Smooth muscle cell (in vitro differentiated cells): ENCODE measurements around the gene NACA2. TPM values are rescaled to one million over a fixed set of nuclear protein-coding genes. Genes with fewer than 3 reads are reported as not detected.

Source experiments
- DNase-seq: peaks from one replicate; lab custom pipeline; 2025; ENCODE audit not compliant: unreplicated experiment; lab: John Stamatoyannopoulos, UW
- H2AFZ ChIP-seq: fragments of 200-600 bp; sonication (generic); 2 replicates; pipeline ENCODE4 v1.6.0; 2016; ENCODE audit warnings: antibody characterized with exemption, low read depth, mild to moderate bottlenecking
- H3F3A ChIP-seq: fragments of 200-600 bp; sonication (generic); 2 replicates; pipeline ENCODE4 v1.6.0; 2017; ENCODE audit warnings: antibody characterized with exemption, low read depth
- H3K27ac ChIP-seq: fragments of 200-600 bp; sonication (generic); 2 replicates; pipeline ENCODE4 v1.5.1; 2016; ENCODE audit warnings: low read depth, mild to moderate bottlenecking
- H3K27me3 ChIP-seq: fragments of 200-600 bp; sonication (generic); 2 replicates; pipeline ENCODE4 v1.6.1; 2016; ENCODE audit warnings: low read depth, mild to moderate bottlenecking
- H3K36me3 ChIP-seq: fragments of 200-600 bp; sonication (generic); 2 replicates; pipeline ENCODE4 v1.5.1; 2016; ENCODE audit warnings: low read depth
- H3K4me1 ChIP-seq: fragments of 200-600 bp; sonication (generic); 2 replicates; pipeline ENCODE4 v1.5.1; 2016; ENCODE audit warnings: low read depth
- H3K4me2 ChIP-seq: fragments of 200-600 bp; sonication (generic); 2 replicates; pipeline ENCODE4 v1.6.0; 2016; ENCODE audit warnings: mild to moderate bottlenecking
- H3K4me3 ChIP-seq: fragments of 200-600 bp; sonication (generic); 2 replicates; pipeline ENCODE4 v1.5.1; 2016; ENCODE audit warnings: mild to moderate bottlenecking
- H3K79me2 ChIP-seq: fragments of 200-600 bp; sonication (generic); 2 replicates; pipeline ENCODE4 v1.6.0; 2016; ENCODE audit warnings: low read depth, mild to moderate bottlenecking
- H3K9ac ChIP-seq: fragments of 200-600 bp; sonication (generic); 2 replicates; pipeline ENCODE4 v1.6.0; 2016; ENCODE audit warnings: low read depth
- H3K9me3 ChIP-seq: fragments of 200-600 bp; sonication (generic); replicated peaks from 2 replicates; pipeline ENCODE4 v1.5.1; 2016; ENCODE audit warnings: low read depth
- H4K20me1 ChIP-seq: fragments of 200-600 bp; sonication (generic); 2 replicates; pipeline ENCODE4 v1.6.0; 2016; ENCODE audit warnings: low read depth
- WGBS: methylation state at CpG from one replicate; pipeline ENCODE4 v1.1.7; 2016; ENCODE audit warnings: low lambda C conversion rate; 5-methylcytosine and 5-hydroxymethylcytosine counted together
- polyA plus RNA-seq: library from polyadenylated mRNA; unstranded; fragments of >200 nt; fragmentation: Nextera tagmentation; extraction: Ambion mirVana; gene quantifications from 2 replicates; pipeline ENCODE4 v1.2.1, GENCODE V29; 2016
- total RNA-seq: library from RNA; depleted of rRNA; stranded (reverse); fragments of >200 nt; gene quantifications from 2 replicates; pipeline ENCODE4 v1.2.3, GENCODE V29; 2014
- TF ChIP-seq, protein P1 (sequence below): fragments of 200-600 bp; sonication (generic); IDR thresholded peaks from 2 replicates; pipeline ENCODE4 v1.5.1; 2017; ENCODE audit warnings: borderline replicate concordance, mild to moderate bottlenecking, antibody characterized with exemption; ENCODE audit not compliant: insufficient read depth, poor library complexity, severe bottlenecking

NACA2 gene
- total RNA-seq (not detected in 2 replicates), polyA plus RNA-seq (not detected in 2 replicates)

DNA sequence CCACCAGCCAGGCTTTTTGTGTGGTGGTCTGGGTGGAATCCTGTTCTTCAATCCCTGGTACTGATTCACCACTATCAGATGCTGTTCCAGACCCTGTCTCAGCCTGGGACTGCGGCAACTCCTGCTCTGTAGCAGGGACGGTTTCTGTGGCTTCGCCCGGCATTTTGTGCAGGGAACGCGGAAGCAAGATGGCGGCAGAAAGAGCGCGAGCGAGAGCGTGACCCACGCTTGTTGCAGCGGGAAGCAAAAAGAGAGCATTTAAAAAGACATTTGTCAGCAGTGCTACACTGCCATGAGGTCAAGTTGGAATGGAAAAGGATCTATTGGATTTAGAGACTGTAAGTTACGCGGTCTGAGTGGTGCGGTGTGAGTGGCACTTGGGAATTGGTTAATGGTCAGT lies at the start of gene NACA2:
Gene NACA2 (minus strand): TSS at position 202 of the 400 bp plus-strand sequence. CDS start 39 bp downstream, at position 163.
- Histone ChIP-seq H3K27me3 (peaks cover 7% of the 10 kb centered on the region), H3K27ac (no peak within 1 kb of the TSS), H3K36me3 (no peaks in the 10 kb centered on the region), H2AFZ (no peak within 1 kb of the TSS), H3K9ac (no peak within 1 kb of the TSS), H3F3A (no peaks in the 10 kb centered on the region), H4K20me1 (no peaks in the 10 kb centered on the region), H3K79me2 (no peaks in the 10 kb centered on the region), H3K4me1 (no peaks in the 10 kb centered on the region), H3K4me2 (no peak within 1 kb of the TSS), H3K9me3 (no peaks in the 10 kb centered on the region), H3K4me3 (no peak within 1 kb of the TSS)
- no peak for DNase-seq
- TF ChIP-seq, protein P1, sequence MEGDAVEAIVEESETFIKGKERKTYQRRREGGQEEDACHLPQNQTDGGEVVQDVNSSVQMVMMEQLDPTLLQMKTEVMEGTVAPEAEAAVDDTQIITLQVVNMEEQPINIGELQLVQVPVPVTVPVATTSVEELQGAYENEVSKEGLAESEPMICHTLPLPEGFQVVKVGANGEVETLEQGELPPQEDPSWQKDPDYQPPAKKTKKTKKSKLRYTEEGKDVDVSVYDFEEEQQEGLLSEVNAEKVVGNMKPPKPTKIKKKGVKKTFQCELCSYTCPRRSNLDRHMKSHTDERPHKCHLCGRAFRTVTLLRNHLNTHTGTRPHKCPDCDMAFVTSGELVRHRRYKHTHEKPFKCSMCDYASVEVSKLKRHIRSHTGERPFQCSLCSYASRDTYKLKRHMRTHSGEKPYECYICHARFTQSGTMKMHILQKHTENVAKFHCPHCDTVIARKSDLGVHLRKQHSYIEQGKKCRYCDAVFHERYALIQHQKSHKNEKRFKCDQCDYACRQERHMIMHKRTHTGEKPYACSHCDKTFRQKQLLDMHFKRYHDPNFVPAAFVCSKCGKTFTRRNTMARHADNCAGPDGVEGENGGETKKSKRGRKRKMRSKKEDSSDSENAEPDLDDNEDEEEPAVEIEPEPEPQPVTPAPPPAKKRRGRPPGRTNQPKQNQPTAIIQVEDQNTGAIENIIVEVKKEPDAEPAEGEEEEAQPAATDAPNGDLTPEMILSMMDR = no peak
- 97% methylated on average over 16 of the region's 16 CpGs for WGBS

DNA sequence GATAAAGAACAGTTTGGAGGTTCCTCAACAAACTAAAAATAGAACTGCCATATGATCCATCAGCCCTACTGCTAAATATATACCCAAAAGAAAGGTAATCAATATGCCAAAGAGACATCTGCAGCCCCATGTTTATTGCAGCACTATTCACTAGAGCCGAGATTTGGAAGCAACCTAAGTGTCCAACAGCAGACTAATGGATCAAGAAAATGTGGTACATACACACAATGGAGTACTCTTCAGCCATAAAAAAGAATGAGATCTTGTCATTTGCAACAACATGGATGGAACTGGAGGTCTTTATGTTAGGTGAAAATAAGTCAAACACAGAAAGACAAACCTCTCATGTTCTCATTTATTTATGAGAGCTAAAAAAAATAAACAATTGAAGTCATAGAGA lies 48.8 kb upstream of the NACA2 start:
- no peak overlapping the region for H3K4me3 ChIP-seq
- no peak overlapping the region for H2AFZ ChIP-seq
- H3K4me1 ChIP-seq = no peaks in the 10 kb centered on the region
- TF ChIP-seq, protein P1 = no peak
- no peak for DNase-seq
- no peak overlapping the region for H3K9ac ChIP-seq
- H3K79me2 ChIP-seq = no peaks in the 10 kb centered on the region
- no peaks in the 10 kb centered on the region for H4K20me1 ChIP-seq
- H3K4me2 ChIP-seq = no peak overlapping the region
- H3K27ac ChIP-seq = no peak overlapping the region
- WGBS = 90% methylated on average over 1 of the region's 1 CpG
- H3K9me3 ChIP-seq = no peaks in the 10 kb centered on the region
- H3F3A ChIP-seq = no peaks in the 10 kb centered on the region
- H3K36me3 ChIP-seq = no peaks in the 10 kb centered on the region
- H3K27me3 ChIP-seq = peaks cover 9% of the 10 kb centered on the region

DNA sequence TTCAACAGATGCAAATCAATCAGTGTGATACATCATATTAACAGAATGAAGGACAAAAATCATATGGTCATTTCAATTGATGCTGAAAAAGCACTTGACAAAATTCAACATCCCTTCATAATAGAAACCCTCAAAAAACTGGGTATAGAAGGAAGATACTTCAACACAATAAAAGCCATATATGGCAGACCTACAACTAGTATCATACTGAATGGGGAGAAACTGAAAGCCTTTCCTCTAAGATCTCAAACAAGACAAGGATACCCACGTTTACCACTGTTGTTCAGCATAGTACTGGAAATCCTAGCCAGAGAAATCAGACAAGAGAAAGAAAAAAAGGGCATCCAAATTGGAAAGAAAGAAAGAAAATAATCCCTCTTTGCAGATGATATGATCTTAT lies 47.1 kb upstream of the NACA2 start:
- no peak for DNase-seq
- 41% methylated on average over 1 of the region's 1 CpG for WGBS
- no peak overlapping the region for H3K9ac ChIP-seq
- H2AFZ ChIP-seq = no peak overlapping the region
- H3K36me3 ChIP-seq = no peaks in the 10 kb centered on the region
- no peak overlapping the region for H3K4me2 ChIP-seq
- no peak overlapping the region for H3K4me3 ChIP-seq
- no peaks in the 10 kb centered on the region for H3K79me2 ChIP-seq
- no peaks in the 10 kb centered on the region for H3K4me1 ChIP-seq
- TF ChIP-seq, protein P1 = no peak
- peaks cover 9% of the 10 kb centered on the region for H3K27me3 ChIP-seq
- no peaks in the 10 kb centered on the region for H3K9me3 ChIP-seq
- no peaks in the 10 kb centered on the region for H3F3A ChIP-seq
- no peaks in the 10 kb centered on the region for H4K20me1 ChIP-seq
- H3K27ac ChIP-seq = no peak overlapping the region

DNA sequence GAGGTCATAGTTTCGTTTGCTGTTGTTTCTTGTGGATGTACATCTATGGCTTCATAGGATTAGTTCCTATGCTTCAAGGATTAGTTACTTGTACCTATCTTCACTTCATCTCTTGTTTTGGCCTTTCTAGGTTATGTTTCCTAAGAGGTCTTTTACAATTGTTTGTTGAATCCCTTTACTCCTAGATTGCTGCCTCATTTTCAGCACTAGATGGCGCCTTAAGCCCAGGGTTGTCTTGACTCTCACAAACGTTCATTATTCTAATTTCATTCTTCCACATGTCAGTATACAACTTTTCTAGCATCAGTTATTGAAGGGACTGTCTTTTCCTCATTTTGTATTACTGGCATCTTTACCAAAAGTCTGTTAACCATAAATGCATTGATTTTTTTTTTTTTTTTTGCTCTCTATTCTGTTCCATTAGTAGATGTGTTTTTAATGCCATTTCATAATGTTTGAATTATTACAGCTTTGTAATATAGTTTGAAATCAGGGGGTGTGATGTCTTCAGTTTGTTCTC lies 45.0 kb upstream of the NACA2 start:
- no peaks in the 10 kb centered on the region for H3K4me1 ChIP-seq
- no peaks in the 10 kb centered on the region for H4K20me1 ChIP-seq
- WGBS = 15% methylated on average over 3 of the region's 3 CpGs
- H3K36me3 ChIP-seq = no peaks in the 10 kb centered on the region
- no peak for DNase-seq
- no peak overlapping the region for H3K9ac ChIP-seq
- H3K79me2 ChIP-seq = no peaks in the 10 kb centered on the region
- H2AFZ ChIP-seq = no peak overlapping the region
- peaks cover 9% of the 10 kb centered on the region for H3K27me3 ChIP-seq
- TF ChIP-seq, protein P1 = peak; percentile 55
- H3F3A ChIP-seq = no peaks in the 10 kb centered on the region
- H3K4me2 ChIP-seq = no peak overlapping the region
- no peaks in the 10 kb centered on the region for H3K9me3 ChIP-seq
- H3K4me3 ChIP-seq = no peak overlapping the region
- H3K27ac ChIP-seq = no peak overlapping the region
